HG03060 (cell line): ENCODE measurements around the gene INHBA.
A peak's percentile ranks its signal among the peaks of the same experiment; 100 is the strongest.

ENCODE experiments used
- ATAC-seq: cut with Tn5 transposase; IDR thresholded peaks from one replicate; pipeline ENCODE4 v1.9.1; 2021; ENCODE audit warnings: low read depth, moderate number of reproducible peaks; ENCODE audit not compliant: unreplicated experiment

Gene INHBA

DNA sequence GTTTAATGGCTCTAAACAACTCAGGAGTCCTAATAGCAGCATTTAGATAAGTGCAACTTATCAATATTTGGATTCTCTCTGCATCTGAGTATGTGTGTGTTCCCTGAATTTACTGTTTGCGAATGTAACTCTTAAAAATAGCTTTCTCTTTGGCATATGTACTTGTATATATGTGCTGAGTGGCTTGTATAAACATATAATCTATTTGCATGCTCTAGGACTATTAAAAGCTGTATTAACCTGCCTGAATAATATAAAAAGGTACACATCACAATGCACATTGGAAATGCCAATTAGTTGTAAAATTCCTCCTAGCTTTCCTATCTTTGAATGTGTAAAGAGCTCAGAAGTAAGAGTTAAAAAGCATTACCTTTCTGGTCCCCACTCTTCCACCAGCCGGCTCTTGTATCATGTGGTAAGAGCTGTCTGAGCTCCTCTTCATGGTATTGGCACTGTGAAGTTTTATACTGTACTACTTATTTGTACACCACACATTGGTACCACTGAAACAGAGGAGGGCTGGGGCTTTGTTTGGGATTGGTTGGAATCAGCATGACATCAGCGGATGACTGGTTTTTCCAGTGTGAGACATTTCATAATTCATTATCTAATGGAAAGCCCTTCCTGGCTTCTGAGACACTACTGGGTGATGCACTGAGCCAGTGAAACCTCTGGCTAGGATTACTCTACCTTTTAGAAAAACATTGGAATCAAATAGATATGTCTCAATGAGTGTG, at the start of gene INHBA:
INHBA (minus strand) TSS at position 456 of the 737 bp plus-strand sequence. CDS start 2,716 bp downstream, outside the sequence.
- no peak for ATAC-seq

- no peak for ATAC-seq
Observed at GRCh38 chr7:41752615-41753014, 49.7 kb upstream of the INHBA start.

DNA sequence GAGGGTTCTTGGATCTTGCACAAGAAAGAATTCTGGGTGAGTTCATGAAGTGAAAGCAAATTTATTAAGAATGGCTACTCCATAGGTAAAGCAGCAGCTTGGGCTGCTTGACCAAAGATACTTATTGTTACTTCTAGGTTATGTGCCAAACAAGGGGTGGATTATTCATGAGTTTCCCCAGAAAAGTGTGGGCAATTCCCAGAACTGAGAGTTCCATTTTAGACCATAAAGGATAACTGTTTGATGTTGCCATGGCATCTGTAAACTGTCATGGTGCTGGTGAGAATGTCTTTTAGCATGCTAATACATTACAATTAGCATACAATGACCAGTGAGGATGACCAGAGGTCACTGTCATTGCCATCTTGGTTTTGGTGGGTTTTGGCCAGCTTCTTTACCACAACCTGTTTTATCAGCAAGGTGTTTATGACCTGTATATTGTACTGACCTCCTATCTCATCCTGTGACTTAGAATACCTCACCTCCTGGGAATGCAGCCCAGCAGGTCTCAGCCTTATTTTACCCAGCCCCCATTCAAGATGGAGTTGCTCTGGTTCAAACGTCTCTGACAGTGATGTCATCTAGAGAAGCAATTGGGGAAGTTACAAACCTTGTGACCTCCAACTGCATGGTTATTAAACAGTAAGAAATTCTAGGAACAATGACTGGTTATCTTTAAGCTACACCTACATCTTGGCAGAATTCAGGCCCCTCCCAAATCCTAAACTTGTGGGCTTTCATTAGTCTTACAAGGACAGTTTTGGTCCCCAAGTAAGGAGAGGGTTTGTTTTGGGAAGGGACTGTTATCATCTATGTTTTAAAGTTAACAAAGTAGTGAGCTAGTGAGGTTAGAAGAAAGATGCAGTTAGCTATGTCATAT, 48.0 kb upstream of the INHBA start:
- ATAC-seq, result no peak

DNA sequence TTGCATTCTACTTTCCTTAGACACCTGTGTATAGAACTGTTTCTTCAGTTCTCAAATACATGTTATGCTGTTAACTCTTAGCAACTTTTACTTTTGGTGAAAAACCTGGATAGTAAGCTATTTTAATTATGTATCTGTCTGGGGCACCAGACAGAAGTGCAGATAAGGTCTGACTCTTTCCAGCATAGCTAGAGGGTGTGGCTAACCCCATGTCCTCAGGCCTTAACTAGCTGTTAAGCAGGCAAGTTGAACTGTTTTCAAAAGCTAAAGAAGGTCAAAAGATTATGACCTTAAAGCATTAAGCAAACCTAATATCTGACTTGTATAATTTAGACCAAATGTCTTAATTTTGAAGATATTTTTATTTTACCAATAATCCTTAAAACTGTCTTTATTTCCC, 45.1 kb upstream of the INHBA start:
- no peak for ATAC-seq

GRCh38 chr7:41745451-41745850, 42.6 kb upstream of the INHBA start:
- no peak for ATAC-seq

- no peak for ATAC-seq
Observed at GRCh38 chr7:41744161-41744560, 41.3 kb upstream of the INHBA start.

GRCh38 chr7:41742401-41743020, 39.6 kb upstream of the INHBA start:
- ATAC-seq, result no peak

DNA sequence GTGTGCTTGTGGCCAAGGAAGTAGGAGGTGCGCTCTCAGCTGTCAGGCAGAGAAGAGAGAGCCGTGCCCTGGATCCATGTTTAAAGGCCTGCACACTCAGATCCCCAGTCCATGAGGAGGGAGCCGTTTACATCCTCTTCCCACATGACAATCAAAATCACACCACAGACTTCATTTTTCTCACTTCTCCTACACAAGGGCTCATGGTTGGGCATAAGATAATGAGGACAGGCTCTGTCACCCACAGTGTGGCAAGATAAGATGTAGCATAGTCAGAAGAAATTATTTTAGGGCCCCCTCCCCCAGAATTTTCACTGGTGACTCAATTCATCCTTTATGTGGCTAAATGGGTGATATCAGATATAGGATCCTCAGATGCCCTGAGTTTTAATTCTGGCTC, 35.9 kb upstream of the INHBA start:
- no peak for ATAC-seq

DNA sequence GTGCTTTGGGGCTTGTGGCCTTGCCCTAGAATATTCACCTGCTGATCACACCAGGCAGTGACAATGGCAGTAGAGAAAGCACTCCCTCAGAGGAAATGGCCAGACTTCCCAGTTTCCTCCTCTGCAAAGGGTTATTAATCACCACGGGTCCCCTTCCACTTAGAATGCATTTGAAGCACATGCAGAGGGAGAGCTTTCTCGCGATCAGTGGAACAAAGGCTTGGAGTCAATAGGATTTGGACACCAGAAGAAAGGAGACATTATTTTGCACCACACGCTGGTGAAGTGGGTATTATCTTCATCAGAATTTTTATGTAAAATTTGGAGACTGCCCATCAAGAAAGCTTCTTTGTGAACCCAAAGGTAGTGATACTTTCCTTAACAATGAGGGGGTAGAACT, 35.4 kb upstream of the INHBA start:
- ATAC-seq, result no peak

DNA sequence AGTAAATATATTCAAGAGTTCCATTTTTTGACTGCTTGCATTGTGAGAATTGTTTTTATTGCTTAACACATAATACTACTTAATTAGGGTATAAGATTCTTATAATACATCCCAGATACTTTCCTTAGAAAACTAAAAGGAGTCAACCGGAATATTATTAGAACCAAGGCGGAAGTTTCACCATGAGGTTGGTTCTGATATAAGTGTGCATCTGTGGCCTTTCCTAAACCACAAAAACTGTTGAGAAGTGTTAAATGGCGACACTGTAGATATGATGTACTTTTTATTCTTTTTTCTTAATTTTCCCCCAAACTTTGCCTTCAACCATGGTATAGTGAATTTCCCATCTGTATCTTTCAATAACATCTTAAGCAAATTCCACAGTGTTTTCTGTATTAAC, 32.3 kb upstream of the INHBA start:
- ATAC-seq, result no peak

DNA sequence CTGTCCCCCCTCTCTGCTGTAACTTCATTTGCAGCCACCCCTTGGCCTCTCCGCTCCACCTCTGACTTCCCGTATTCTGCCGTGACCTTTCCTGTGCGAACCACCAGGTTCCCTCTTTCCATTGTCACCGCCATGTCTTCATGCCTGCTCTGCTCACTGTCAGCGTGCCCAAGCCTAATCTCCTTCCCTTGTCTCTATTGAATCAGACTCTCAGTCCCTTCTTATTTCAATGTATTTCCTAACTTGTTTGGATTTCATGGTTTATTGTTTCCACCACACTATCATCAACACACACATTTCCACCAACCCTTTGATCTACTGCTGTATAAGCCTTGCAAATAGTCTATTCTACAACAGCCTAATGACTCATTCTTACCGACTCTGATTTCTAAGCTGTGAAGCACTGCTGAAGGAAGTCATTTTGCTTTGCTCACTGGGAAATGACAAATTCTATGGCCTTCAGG, 30.0 kb upstream of the INHBA start:
- ATAC-seq, result no peak

- no peak for ATAC-seq
Observed at GRCh38 chr7:41732436-41732785, 29.5 kb upstream of the INHBA start.

- ATAC-seq, result peak; percentile 94
Observed at GRCh38 chr7:41731493-41732435, 28.9 kb upstream of the INHBA start.

DNA sequence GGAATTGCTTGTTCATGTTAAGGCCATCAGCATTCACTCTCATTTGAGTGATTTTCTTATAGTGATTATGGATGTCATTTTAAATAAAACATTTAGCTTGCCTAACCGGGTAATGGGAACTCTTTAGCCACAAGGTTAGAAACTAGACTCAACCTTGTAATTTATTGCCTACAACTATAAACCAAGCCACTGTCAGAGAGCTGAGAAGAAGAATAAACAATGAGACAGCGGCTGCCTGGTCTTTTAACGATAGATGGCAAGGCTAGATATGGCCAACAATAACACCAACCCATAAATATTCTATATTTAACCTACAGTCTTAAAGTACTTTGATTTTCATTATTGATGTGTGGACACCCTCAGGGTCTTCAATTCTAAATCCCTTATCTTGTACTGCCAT, 27.8 kb upstream of the INHBA start:
- ATAC-seq, result no peak

GRCh38 chr7:41730161-41730560, 27.3 kb upstream of the INHBA start:
- ATAC-seq, result no peak

DNA sequence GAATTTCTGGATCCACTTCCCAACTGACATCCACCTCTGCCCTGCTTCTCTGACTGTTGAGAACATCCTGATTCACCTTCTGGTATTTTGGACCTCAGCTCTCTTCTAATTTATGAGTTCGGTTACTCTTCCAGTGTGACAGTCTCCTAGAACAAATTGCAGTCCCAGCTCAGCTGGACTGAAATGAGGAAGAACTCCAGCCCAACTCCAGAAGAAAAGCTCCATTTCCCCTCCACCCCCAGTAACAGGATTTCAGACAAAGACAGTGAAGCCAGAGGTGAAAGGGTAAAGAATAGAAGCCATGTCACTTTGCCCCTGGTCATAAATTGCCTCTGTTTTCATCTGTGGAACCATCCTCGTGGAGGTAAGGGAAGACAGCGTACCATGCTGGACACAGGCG, 26.2 kb upstream of the INHBA start:
- ATAC-seq, result no peak

GRCh38 chr7:41725013-41725412, 22.1 kb upstream of the INHBA start:
- ATAC-seq, result no peak

- no peak for ATAC-seq
Observed at GRCh38 chr7:41720886-41721285, 18.0 kb upstream of the INHBA start.

DNA sequence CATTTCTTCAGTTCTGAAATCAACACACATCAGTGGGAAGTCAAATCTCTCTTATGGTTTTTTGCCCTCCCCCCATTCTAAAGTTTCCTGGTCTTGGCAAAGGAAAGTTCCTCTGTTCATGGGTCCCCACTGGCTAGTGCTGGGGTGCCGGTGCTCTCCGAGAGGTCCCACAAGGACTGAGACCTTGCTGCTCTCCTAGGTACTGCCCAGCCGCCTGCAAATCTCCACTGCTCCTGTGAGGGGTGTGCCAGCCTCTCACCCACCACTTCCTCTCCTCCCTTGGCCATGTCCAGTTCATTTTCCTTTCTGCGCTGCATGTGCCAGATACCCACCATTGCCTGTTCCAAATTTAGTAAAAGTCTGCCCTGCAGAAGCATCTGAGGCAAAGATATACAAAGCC, 17.2 kb upstream of the INHBA start:
- ATAC-seq, result no peak

GRCh38 chr7:41716691-41717090, 13.8 kb upstream of the INHBA start:
- no peak for ATAC-seq
